Kidney (tissue), 14 donors: ENCODE data around the gene FSD2. TPM values are rescaled to one million over a fixed set of nuclear protein-coding genes. Genes with fewer than 3 reads are reported as not detected.

Source experiments
- DNase-seq, 5 donors: peaks; one replicate each; pipeline ENCODE4 v3.0.0-alpha.2; 2013 to 2020
- FAIRE-seq: peaks from 2 replicates; lab custom pipeline; 2012; peaks lifted over from hg19 to GRCh38; lab: Jason Lieb, UNC
- H3K27ac ChIP-seq, 2 donors: one replicate each; pipeline ENCODE4 v1.7.0; 2013; ENCODE audit warnings: low read depth in 2 of 2, low read length in 2 of 2, inconsistent platforms in 1 of 2
- H3K27me3 ChIP-seq: one replicate; pipeline ENCODE4 v1.7.1; 2013; ENCODE audit warnings: low read length, inconsistent platforms; ENCODE audit not compliant: control insufficient read depth, insufficient read depth
- H3K36me3 ChIP-seq, 3 donors: one replicate each; pipeline versions ENCODE4 v1.7.0 to v1.7.1; 2013; ENCODE audit warnings: low read length in 3 of 3, control low read depth in 1 of 3, inconsistent platforms in 1 of 3; ENCODE audit not compliant: insufficient read depth in 3 of 3, control insufficient read depth in 2 of 3
- H3K4me1 ChIP-seq, 3 donors: one replicate each; pipeline versions ENCODE4 v1.7.0 to v1.7.1; 2013; ENCODE audit warnings: low read length in 3 of 3, inconsistent platforms in 1 of 3, low read depth in 1 of 3; ENCODE audit not compliant: control insufficient read depth in 2 of 3, insufficient read depth in 2 of 3
- H3K4me3 ChIP-seq, 3 donors: one replicate each; pipeline versions ENCODE4 v1.7.0 to v1.8.1; 2013; ENCODE audit warnings: low read length in 3 of 3, control low read depth in 1 of 3, inconsistent platforms in 1 of 3
- H3K9ac ChIP-seq, 3 donors: one replicate each; pipeline versions ENCODE4 v1.7.0 to v1.7.1; 2013; ENCODE audit warnings: low read length in 3 of 3, control low read depth in 1 of 3, inconsistent platforms in 1 of 3
- H3K9me3 ChIP-seq, 3 donors: one replicate each; pipeline versions ENCODE4 v1.7.0 to v1.7.1; 2013; ENCODE audit warnings: low read length in 3 of 3, control low read depth in 1 of 3, inconsistent platforms in 1 of 3; ENCODE audit not compliant: control insufficient read depth in 2 of 3, insufficient read depth in 1 of 3
- intact Hi-C: fragments of 100-400 bp; cut with DNase I; formaldehyde crosslinking; loops from one replicate; pipeline ENCODE4 v1.11.1; 2022
- polyA plus RNA-seq: library from polyadenylated mRNA; stranded (reverse); fragments of 350-450 nt; fragmentation: Illumina TruSeq; extraction: RNeasy Lipid Tissue Mini Kit (QIAGEN cat#74804); gene quantifications from one replicate; pipeline ENCODE4 v1.2.3, GENCODE V29; 2014; ENCODE audit warnings: low read depth, low replicate concordance; ENCODE audit not compliant: insufficient read depth
- total RNA-seq: library from RNA; stranded (reverse); fragmentation: NEBNext Ultra II Directional; extraction: Animal tissue kit (Norgen Biotek cat#: 25700); gene quantifications from one replicate; pipeline ENCODE4 v1.2.1, GENCODE V29; 2021
- TF ChIP-seq, protein P1 (sequence below): IDR thresholded peaks from 3 replicates; pipeline ENCODE4 v1.5.1; 2012; ENCODE audit warnings: mild to moderate bottlenecking, moderate library complexity, borderline replicate concordance; ENCODE audit not compliant: insufficient read depth; ENCODE audit errors: extremely low read depth
- donor health status: control.
- donor health status: control.
- donor health status: control.
- donor health status: control.
- donor health status: control.
- donor health status: DM: yes; HTN: yes; CAD: no.
- donor health status: Normal renal cell carcinoma (clear cell type).

Gene FSD2
- total and polyA plus RNA-seq, 2 donors from 2014 or later, result not detected

DNA sequence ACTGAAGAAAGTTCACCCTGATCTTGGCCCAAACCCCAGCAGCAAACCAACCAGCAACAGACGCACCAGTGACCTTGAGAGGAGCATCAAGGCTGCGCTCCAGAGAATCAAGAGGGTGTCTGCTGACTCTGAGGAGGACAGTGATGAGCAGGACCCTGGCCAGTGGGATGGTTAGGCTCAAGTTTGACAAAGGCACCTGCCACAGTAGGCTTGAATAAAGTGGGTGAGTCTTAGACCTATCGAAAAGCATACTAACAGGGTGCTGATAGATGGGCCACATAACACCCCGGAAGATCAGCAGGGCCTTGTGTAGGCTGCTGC is 27.5 kb upstream of the FSD2 start:
- Histone ChIP-seq H3K4me3 (no peak overlapping the region), H3K9ac (no peak overlapping the region), H3K36me3 (peaks cover 4 to 56% (median 45%) of the 10 kb centered on the region in 3 donors), H3K27me3 (no peaks in the 10 kb centered on the region), H3K4me1 (no peaks in the 10 kb centered on the region), H3K9me3 (no peaks in the 10 kb centered on the region), H3K27ac (no peak overlapping the region)
- TF ChIP-seq, protein P1, sequence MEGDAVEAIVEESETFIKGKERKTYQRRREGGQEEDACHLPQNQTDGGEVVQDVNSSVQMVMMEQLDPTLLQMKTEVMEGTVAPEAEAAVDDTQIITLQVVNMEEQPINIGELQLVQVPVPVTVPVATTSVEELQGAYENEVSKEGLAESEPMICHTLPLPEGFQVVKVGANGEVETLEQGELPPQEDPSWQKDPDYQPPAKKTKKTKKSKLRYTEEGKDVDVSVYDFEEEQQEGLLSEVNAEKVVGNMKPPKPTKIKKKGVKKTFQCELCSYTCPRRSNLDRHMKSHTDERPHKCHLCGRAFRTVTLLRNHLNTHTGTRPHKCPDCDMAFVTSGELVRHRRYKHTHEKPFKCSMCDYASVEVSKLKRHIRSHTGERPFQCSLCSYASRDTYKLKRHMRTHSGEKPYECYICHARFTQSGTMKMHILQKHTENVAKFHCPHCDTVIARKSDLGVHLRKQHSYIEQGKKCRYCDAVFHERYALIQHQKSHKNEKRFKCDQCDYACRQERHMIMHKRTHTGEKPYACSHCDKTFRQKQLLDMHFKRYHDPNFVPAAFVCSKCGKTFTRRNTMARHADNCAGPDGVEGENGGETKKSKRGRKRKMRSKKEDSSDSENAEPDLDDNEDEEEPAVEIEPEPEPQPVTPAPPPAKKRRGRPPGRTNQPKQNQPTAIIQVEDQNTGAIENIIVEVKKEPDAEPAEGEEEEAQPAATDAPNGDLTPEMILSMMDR, result no peak
- intact Hi-C loops, result no loop called here
- FAIRE-seq, result no peak
- DNase-seq, result no peak

DNA sequence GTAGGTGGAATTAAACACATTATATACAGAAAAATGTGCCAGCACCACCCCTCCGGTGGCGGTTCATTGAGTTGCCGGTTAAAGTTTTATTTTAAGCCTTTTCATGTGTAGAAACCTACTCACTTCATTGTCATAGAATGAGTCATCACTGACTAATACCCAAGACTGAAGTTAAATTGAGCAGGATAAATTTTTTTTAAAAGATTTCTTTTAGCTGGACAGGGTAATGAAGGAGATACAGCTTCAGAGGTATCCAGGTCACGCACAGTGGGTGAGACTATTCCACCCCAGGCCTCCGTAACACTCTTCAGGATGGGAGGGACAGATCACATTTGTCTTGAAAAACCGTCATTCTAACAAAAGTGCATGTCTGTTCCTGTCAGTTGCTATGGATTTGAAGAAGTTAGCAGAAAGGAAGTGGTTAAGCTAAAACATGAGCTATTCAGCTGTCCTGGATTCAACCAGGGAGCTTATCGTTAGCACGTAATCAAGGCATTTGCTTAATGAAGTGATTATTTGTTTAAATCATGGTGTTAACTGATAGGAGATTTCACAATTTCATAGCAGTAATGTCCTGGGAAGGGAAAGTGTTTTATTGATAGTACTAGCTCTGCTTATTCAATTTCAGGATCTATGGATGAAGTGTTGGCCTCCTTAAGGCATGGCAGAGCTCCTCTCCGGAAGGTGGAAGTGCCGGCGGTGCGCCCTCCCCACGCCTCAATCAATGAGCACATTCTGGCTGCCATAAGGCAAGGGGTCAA is 26.9 kb upstream of the FSD2 start:
- no peaks in the 10 kb centered on the region for H3K9me3 ChIP-seq
- DNase-seq (no peak), FAIRE-seq (no peak)
- no peaks in the 10 kb centered on the region for H3K27me3 ChIP-seq
- H3K9ac ChIP-seq, result no peak overlapping the region
- no peaks in the 10 kb centered on the region for H3K4me1 ChIP-seq
- TF ChIP-seq, protein P1, result no peak
- H3K36me3 ChIP-seq, result peaks cover 6 to 62% (median 49%) of the 10 kb centered on the region in 3 donors
- intact Hi-C loops, result no loop called here
- no peak overlapping the region for H3K4me3 ChIP-seq
- peak overlapping the region in 1 of 2 donors; percentile 32 for H3K27ac ChIP-seq

DNA sequence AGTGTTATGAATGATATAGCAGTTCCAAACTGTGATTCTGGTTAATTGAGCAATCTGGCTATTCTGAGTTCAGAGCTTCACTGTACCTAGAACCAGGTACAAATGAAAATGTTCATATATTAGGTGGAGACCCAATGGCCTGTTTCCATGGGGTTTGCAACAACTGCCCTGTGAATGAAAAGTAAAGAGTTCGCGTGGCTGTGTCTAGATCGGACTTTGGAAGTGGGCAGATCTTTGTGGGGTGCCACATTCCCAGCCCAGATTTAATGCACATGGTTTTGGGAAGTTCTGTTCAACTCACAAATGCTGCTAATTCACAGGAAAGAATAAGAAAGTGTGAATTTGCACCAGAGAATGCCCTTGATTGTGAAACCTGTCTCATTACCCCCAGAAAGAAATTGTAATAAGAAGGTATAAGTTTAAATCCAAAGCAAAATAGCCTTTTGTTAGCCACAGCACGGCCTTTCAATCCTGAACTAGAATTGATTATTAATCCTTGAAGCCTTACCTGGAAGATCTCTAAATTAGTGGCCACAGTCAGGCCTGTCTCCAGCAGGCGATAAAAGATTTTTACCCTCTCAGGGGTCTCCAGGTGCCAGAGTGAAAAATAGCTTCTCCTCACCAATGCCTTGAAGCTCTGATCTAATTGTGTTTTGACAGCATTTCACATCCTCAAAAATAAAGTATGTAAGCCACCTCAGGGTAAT is 26.2 kb upstream of the FSD2 start:
- intact Hi-C loops, result no loop called here
- Histone ChIP-seq H3K4me3 (no peak overlapping the region), H3K27ac (no peak overlapping the region), H3K9ac (no peak overlapping the region), H3K4me1 (no peaks in the 10 kb centered on the region), H3K9me3 (no peaks in the 10 kb centered on the region), H3K27me3 (no peaks in the 10 kb centered on the region), H3K36me3 (peaks cover 6 to 61% (median 48%) of the 10 kb centered on the region in 3 donors)
- DNase-seq (no peak), FAIRE-seq (no peak)
- TF ChIP-seq, protein P1, result no peak
